ENCODE data around the gene SH2D7. TPM values are rescaled to one million over a fixed set of nuclear protein-coding genes. Genes with fewer than 3 reads are reported as not detected.
"Not testable (repeated sequence)": the region's sequence is repeated elsewhere in the genome, so short reads cannot be mapped to it uniquely, and the experiment has no call there.

SH2D7 gene
- total RNA-seq, 1 experiment from 2014 or later: not detected

GRCh38 chr15:78151075-78151474, 58.7 kb downstream of the SH2D7 start:
- intact Hi-C loops (cut with micrococcal nuclease; ENCODE audit: unreplicated experiment); H3K27me3 ChIP-seq (ENCODE audit: control insufficient read depth, insufficient read depth, low read length); H3K4me3 ChIP-seq (ENCODE audit: low read depth in 2 of 2, low read length in 2 of 2); in situ Hi-C loops (cut with HindIII; ENCODE audit: low pct_unique_long_range_greater_than_20kb, low sequenced_read_pairs); DNase-seq (ENCODE audit: low read depth, low spot score); H3K36me3 ChIP-seq (ENCODE audit: control insufficient read depth, insufficient read depth, low read length); H3K9me3 ChIP-seq (ENCODE audit: control insufficient read depth, insufficient read depth, low read depth, low read length); ATAC-seq; POLR2A ChIA-PET; CTCF ChIA-PET; BruUV-seq (replicated peaks); H3K27ac ChIP-seq (ENCODE audit: low read length): not testable (repeated sequence)
- H3K4me1 ChIP-seq (ENCODE audit: control insufficient read depth, insufficient read depth, low read length): peaks cover 13% of the 10 kb centered on the region

Other genes starting within 250 kb of the SH2D7 start
- gene TBC1D2B, start 14.8 kb upstream of the SH2D7 start, total RNA-seq (2021; ENCODE audit: unreplicated experiment): 59.3 TPM
- gene CIB2, start 38.9 kb downstream of the SH2D7 start, total RNA-seq (2021; ENCODE audit: unreplicated experiment): 37.3 TPM
- 116 TPM for gene IDH3A, start 56.8 kb downstream of the SH2D7 start, total RNA-seq (2021; ENCODE audit: unreplicated experiment)
- gene ACSBG1, start 142.0 kb downstream of the SH2D7 start, total RNA-seq (2021; ENCODE audit: unreplicated experiment): 0.31 TPM
- gene DNAJA4, start 172.0 kb downstream of the SH2D7 start, total RNA-seq (2021; ENCODE audit: unreplicated experiment): 11.1 TPM
- 66.3 TPM for gene SKIC8, start 207.0 kb downstream of the SH2D7 start, total RNA-seq (2021; ENCODE audit: unreplicated experiment)
- 6.7 TPM for gene CRABP1, start 247.8 kb downstream of the SH2D7 start, total RNA-seq (2021; ENCODE audit: unreplicated experiment)

Data from Panc1 (cell line).